COR-L47 (cell line): Measurements from ENCODE around the gene TFF2.

ENCODE experiments used
- DNase-seq: peaks from one replicate; lab custom pipeline; 2025; lab: John Stamatoyannopoulos, UW

Gene TFF2

DNA sequence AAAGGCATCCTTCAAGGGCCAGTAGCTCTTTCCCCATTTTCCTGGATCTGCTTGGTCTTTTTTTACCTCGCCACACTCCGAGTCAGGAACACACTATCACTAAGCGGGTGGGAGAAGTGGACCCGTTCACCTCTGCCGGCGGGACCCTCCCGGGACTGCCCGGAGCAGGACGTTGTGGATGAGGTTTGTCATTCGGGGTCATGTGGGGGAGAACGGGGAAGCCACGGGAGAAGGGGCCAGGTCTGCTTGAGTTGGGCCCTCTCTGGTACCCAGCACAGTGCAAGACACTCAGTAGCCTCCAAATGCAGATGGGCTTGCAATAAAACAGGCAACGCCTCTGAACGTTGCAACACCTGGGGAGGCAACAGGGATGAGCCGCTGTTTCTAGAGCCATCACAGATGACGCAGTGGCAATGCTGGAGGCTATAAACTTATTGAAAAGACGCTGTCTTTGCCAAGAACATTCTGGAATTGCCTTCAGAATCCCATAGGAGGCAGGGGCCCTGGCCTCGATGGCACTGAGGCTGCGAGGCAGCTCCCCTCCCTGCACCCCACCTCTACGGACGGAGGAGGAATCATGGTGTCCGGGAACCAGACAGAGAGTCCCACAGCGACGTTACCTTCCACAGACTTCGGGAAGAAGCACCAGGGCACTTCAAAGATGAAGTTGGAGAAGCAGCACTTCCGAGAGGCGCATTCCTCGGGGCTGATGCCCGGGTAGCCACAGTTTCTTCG, 3.8 kb downstream of the TFF2 start:
- DNase-seq: no peak

DNA sequence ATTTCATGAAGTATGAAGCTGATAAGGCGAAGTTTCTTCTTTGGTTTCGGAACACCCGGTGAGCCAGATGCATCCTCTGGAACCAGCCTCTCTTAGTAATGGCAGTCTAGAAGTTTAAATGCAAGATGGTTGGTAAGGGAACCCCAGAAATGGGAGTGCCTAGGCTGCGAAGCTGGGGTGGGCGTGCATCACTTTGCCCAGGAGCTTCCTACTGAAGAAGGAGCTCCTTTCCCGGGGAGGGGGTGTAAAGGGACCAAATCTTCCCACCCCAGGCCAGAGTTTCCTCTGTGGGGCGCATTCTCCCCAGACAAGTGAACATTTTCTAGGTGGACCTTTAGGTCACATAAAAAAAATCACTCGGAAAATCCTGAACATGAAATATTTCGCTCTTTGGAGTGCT, 4.4 kb downstream of the TFF2 start:
- DNase-seq: no peak

DNA sequence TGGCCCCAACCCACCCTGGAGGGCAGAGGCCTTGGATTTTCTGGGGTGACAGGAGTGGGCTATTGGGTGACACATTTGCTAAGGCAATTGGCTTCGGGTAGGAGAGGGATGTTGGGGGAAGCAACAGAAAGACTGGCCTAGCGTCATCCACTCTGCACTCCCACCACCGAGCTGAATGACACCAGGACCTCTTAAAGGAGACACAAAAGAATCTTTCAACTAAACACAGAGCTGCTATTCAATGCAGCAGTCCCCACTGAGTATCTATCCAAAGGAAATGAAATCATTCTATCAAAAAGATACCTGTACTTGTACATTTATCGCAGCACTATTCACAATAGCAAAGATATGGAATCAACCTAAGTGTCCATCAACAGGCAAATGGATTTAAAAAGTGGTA, 6.2 kb downstream of the TFF2 start:
- no peak for DNase-seq

DNA sequence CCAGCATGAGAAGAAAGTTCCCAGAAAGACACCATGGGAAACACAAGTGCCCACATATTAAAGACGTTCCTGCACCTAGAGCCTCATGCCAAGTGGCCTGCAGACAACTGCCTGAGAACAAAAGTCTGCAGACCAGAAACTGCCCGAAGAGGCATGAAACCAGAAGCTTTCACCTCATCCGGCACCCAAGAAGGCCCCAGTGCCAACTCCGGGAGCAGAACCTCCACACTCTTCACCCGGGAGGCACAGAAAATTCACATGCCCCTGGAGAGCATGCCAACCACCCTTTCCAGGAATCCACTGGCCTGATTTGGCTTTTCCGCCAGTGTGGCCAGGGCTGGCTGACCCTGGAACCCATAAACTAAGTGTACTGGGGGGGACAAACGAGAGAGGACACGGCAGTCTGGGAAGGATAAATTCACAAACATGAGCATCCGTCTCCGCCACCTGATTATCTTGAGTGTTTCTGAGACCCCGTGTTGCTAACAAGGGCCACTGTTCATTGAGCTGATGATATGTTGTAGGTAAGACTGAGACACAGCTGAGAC, 6.8 kb downstream of the TFF2 start:
- DNase-seq: no peak

DNA sequence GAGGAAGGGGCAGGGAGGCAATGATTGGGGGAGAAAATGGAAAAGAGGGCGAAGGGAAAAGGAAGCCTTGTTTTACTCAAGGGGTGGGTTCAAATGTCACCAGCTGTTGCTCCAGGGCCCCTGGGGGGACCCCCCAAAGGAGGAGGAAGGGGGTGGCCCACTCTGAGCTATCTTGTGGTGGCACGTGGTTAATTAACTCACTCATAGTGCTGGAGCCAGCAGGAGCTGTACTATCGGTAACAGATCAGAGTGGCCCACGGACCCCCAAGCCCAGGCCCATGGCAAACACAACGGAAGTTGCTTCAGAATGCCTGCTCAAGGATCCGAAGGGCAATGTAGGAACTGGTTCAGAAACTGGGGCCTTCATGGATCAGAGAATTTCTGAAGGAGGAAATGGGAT, 7.2 kb downstream of the TFF2 start:
- no peak for DNase-seq

DNA sequence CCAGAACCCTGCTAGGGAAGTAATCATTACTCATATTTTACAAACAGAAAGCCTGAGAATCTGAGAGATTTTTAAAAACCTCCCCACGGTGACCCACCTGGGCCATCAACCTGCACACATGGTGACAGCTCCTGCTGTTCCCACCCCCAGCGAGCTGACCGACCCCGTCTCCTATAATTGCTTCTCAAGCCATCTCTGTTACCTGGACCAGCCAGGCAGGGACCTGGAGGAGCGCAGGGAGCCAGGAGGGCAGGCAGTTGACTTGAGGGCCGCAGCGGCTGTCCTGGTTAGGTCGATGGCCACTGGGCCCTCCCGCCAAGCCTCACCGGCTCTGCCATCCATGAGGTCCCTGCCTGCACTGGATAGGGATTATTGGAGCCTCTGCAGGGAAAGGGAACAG, 7.7 kb downstream of the TFF2 start:
- no peak for DNase-seq

DNA sequence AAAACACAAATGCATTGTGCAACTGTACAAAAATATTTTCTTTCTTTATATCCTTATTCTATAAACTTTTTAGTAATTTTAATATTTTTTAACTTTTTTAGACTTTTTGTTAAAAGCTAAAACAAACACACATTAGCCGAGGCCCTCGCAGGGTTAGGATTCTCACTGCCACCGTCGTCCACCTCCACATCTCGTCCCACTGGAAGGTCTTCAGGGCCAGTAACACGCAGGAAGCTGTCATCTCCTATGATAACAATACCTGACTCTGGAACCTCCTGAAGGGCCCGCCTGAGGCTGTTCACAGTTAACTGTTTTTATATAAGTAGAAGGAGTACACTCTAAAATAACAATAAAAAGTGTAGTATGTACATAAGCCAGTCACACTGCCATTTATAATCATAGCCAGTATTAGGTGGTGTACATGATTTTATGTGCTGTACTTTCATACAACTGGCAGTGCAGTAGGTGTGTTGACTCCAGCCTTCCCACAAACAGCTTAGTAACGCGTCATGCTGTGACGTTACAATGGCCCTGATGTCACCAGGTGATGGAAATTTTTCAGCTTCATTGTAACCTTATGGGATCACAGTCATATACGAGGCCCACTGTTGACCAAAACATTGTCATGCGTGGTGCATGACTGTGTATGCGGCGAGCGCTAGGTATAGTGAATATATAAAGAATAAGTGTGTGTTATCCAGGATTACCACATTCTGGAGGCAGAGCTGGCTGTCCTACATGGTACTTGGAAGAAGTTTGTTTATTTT, 8.8 kb downstream of the TFF2 start:
- no peak for DNase-seq

DNA sequence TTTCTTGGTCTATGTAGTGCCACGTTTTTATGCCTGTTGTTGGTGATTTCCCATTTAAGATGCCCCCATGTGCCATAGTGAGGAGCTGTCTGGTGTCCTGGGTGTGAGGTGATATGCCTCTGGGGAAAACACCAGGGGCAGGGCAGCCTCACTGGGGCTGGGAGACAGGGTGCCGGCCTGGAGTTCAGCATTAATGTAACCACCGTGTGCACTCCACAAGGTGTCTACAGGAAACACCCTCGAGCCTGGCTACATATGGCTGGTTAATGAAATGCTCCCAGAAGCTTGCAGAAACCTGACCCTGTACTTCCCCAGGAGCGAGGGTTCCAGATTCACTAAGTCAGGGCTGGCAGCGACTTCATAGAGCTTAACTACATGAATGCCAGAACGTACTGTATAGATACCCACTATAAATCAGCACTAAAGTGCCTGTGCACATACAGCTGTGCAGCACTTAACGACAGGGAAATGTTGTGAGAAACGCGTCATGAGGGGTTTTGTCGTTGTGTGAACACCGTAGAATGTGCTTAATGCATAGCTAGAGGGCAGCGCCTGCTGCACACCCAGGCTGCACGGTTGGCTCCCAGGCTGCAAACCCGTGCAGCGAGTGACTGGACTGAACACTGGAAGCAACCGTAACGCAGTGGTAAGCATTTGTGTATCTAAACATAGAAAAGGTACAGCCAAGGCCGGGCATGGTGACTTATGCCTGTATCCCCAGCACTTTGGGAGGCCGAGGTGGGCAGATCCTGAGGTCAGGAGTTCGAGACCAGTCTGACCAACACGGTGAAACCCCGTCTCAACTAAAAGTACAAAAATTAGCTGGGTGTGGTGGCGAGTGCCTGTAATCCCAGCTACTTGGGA, 10.4 kb downstream of the TFF2 start:
- DNase-seq: no peak

DNA sequence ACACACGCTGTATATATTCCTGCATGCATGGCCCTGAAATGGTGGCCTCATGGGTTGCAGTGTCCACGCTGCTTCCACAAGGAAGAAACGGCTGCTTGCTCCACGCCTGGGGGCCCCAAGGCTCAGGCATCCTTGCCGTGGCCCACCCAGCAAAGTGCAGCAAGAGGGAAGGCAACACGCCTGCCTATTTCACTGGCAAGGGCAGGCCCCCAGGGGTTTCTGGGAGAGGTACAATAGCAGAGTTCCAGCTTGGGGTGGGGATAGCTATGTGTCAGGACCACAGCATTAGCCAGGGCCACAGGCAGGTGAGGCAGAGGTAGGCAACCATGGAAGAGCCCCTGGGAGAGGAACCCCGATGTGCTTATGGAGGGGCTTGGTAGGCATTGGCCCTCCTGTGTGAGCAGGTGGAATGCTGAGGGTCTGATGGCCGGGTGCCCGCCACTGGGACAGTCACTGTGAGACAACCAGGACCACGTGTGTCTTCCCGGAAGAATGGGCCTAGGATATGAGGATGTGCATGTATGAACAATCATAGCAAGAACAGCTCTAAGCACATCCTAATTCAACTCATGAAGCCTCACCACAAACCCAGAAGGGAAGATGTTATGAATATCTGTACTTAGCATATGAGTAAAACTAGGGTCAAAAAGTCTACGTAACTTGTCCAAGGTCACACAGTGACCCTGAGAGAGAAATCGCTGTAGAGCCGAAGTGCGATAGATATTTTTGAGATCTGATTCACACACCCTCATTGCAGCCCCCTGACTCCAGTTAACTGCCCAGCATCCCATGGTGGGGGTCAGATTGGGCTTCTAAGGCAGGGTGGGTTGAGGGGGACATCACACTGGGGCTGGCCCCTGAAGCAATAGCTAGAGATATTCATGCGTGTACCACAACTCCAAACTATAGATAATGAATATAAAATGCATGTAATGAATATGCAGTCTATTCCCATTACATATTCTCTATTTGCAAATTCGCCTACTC, 11.8 kb downstream of the TFF2 start:
- no peak for DNase-seq

DNA sequence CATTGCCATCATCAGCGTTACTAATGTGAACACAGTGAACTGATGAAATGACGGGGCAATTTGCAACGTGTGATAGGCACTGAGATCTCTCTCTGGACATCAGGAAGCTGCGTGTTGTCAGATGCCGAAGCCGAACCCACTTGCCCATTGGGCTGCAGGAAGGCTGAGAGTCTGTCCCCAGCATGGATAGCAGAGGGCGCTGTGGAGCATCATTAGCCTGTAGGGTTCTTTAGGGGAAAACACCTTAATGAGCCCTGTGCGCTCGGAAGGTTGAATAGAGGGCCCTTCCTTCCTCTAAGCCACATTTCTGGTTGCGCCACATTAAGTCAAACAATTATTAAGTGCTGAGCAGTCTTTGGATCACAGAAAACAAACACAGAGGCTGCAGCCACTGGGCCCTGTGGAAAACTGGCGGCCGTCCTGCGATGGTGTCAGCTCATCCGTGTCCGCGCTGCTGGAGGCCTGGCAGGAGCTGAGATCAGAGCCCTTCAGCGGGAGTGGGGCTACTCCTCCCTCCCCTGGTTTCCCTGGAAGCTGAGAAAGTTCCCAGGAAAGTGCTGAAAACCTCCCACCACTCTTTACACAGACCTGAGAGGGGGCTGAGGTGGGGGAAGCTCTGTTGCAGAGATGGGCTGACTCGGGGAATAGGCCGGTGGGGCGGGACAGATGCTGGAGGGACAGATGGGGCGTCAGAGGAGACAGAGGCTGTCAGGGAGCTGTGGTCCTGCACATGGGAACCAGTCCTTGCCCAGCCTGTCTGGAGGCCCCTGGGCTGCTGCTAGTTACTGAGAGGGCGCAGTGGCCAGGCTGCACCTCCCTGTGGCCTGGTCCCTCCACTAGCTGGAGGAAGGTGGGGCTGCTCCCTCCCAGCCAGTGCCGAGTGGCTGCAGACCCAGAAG, 12.7 kb downstream of the TFF2 start:
- peak; percentile 89 for DNase-seq

DNA sequence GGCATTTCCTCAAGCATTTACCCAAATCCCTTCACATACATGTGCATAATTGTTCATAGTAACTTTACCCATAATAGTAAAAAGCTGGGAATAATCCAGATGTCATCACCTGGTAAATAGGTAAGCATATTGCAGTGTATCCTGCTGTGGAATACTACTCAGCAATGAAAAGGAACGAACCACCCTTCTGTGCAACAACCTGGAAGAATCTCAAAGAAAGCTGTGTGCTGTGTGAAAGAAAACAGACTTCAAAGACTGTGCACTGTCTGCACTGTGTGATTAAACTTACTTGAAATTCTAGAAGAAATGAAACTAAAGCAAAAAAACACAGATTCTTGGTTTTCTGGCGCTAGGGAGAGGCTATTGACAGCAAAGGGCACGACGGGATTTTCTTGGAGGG, 13.5 kb downstream of the TFF2 start:
- DNase-seq: no peak

DNA sequence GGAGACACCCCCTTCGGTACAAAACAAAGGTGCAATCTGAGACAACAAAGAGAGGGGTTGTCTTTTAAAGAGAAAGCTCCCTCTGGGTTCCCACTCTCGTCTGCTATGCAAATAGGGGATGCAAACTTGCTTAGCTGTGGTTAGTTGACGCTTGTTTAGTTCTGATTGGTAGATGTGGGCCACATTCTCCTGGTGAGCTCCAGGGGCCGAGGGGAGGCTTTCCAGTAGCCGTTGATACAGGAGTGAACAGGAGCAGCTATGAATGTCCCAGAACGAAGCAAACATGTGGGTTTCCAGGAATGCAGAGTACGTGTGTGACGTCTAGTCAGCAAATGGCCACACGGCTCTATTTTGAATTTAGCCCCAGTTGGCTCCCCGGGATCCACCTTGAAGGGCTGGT, 14.7 kb downstream of the TFF2 start:
- DNase-seq: no peak

DNA sequence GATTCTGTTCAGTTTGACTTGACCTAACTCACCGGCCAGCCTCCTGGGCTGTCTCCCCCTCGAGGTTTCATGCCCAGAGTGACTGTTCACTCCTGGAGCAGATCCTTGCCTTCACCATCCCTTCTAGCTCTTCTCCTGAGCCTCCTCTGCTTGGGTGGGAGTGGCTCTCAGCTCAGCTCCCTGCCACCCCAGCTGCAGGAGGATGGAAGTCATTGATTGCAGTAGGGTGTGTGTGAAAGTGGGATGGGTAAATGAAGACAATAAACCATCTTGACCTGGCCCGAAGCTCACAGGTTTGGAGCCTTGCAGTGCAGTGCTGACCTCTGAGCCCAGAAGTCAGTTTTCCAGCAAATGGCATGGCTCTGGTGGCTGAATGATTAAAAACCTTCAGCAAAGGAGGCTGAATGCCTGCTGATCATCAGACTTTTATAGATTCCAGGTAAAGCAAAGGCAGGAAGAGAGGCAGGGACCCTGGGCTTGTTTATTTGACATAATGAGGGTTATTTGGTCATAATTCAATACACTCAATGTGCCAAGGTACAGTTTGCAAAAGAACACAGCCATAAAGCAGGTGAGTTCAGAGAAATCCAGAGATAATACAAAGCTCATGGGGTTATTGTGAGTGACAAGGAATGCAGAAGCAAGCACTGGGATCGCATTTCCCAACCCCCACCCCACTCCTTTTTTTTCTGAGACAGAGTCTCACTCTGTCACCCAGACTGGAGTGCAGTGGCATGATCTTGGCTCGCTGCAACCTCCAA, 18.1 kb downstream of the TFF2 start:
- DNase-seq: no peak

DNA sequence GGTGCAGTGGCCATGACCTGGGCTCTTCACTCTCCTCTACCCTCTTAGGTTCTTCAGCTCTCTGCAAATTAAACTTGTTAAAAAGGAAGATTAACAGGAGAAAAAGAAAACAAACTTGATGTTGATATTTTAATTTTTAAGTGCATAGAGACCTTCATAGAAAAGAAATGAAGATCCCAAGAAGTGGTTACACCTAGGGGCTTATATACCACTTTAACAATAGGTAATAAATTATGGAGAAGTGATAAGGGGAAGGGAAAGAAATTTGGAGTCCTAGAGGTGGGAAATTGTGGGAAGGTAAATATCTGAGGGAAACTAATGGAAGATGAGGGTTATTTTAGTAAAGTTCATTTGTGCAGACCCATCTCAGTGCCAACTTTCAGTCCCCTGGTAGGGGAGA, 19.1 kb downstream of the TFF2 start:
- no peak for DNase-seq

DNA sequence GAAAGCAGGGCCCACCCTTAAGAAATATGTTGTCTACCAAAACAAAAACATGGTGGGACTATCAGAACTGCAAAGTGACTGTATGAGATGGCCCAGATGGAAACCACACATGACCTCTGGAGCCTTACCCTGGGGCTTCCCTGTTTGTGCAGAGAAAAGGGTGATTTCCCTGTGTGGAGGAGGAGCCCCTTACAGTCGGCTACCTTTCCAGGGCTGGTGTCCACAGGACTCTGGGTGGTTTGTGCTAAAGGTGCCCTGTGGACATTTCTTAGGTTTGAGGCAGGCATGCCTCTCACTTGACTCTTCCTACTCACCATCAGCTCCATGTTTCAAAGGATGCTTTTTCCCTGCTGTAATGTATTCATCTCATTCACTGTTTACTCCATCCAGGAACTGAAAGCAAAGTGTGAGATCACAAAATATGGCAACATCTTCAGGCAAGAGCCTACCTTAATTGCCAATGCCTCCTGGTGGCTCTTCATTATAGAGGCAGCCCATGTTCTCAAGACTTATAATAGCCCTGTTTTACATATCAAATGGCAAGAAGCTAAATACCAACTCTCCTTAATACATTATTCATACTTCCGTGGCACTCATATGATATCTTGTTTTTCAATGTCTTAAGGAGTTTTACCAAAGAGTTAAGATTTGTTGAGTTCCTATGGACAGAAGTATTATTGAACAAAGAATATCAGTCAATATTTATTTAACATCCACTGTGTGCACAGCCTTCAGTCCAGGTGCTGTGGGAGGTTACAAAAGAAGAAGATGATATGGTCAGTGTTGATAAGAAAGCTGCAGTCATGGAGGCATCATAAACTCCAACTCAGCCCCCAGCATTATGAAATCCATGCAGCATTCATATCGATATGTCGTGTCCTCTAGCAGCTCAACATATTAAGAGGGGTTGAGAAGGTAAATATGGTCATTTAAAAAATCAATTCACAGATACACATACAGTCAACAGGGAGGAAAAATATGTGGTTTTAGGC, 20.1 kb downstream of the TFF2 start:
- no peak for DNase-seq

DNA sequence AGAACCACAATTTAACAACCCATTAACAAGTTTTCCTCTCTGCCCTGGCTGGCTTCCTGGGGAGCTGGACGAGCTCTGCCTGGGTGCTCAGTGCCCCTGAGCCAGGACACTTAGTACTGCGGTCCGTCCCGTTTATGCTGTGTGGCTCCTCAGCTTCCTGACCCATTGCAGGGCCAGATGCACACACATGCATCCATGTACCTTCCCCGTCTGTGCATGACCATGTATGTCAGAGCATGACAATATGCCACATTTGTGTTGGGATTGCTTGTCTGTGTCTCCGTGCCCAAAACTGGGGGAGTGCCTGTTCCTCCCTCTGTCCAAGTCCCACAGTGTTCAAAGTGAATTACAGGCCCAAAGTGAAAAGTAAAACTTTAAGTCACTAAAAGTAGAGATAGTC, 25.9 kb downstream of the TFF2 start:
- DNase-seq: no peak

DNA sequence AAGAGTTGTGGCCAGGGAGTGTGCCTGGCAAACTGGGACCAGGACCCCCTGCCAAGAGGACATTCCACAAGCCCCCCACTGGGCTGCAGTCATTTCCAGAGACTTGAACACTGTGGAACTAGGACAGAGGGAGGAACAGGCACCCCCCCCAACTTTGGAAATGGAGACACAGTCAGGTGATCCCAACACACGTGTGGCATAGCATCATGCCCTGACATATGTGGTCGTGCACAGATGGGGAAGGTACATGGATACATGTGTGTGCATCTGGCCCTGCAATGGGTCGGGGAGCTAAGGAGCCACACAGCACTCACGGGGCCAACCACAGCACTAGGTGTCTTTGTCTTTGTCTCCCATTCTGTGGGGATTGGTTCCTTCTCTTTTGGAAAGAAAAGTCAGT, 28.9 kb downstream of the TFF2 start:
- DNase-seq: no peak

DNA sequence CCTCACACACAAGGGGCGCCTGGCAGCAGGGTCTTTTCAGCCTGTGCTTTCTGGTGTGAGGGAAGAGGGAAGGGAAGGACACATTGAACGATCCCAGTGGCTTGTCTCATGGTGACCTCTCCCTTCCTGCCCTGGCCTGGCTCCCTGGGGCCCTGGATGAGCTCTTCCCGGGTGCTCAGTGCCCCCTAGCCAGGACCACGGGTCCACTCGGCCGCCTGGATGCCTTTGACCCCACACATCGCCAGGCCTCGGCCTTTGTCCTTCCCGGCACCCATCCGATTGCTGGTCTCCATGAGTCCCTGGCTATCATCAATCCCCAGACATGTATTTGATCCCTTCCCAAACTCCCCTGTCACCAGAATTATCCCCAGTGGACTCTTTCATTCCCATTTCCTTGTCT, 29.6 kb downstream of the TFF2 start:
- no peak for DNase-seq
